ENCODE results near the gene MACROD1. TPM values are rescaled to one million over a fixed set of nuclear protein-coding genes. Genes with fewer than 3 reads are reported as not detected.

MACROD1 gene
- total and polyA plus RNA-seq, 7 experiments from 2014 or later: 5.4 to 16.2 (median 9.7) TPM

DNA sequence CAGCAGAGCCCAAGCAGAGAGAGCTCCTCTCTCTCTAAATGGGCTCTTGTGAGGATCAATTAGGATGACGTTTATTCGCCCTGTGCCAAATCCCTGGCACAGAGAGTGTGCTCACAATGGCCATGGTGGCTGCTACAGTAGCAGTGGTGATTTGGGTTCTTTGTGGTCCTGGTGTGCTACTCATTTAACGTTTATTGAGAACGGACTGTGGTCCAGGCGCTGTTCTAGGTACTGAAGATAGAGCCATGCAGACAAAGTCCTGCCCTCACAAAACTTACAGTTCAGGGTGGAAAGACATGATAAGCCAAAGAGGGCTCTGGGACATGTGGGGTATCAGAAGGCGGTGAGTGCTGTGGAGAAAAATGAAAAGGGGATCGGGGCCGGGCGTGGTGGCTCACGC is 174.4 kb downstream of the MACROD1 start:
- Mint-ChIP-seq H3K27ac (peak overlapping the region in 1 of 9 donors; percentile 59), H3K27me3 (no peaks in the 10 kb centered on the region), H3K9me3 (no peaks in the 10 kb centered on the region), H3K4me3 (no peak overlapping the region), H3K4me1 (peaks cover 12 to 36% (median 25%) of the 10 kb centered on the region in 7 donors), H3K36me3 (peaks cover 5 to 44% (median 11%) of the 10 kb centered on the region in 5 donors)
- ATAC-seq: no peak
- Histone ChIP-seq H3K27me3 (ENCODE audit: control insufficient read depth in 2 of 2, insufficient read depth in 2 of 2, low read length in 2 of 2) (no peaks in the 10 kb centered on the region), H3K4me3 (ENCODE audit: low read length) (no peak overlapping the region), H3K9me3 (ENCODE audit: control insufficient read depth in 2 of 3, low read length in 3 of 3) (no peaks in the 10 kb centered on the region), H3K4me1 (ENCODE audit: control insufficient read depth in 2 of 2, insufficient read depth in 2 of 2, low read length in 2 of 2) (peaks cover 10 to 15% of the 10 kb centered on the region in 2 donors), H3K27ac (ENCODE audit: low read depth, low read length) (no peak overlapping the region), H3K36me3 (ENCODE audit: control insufficient read depth in 2 of 3, insufficient read depth in 3 of 3, low read length in 3 of 3) (peaks cover 3 to 72% (median 8%) of the 10 kb centered on the region in 3 experiments)
- DNase-seq: no peak
- ChIA-PET CTCF (interaction anchor here (2.6 kb wide), 1 partner anchor 10 kb away, joined by 11 read pairs; no protein-coding TSS in a partner anchor), POLR2A (no interaction called here)
- intact Hi-C loops (cut with micrococcal nuclease): no loop called here

DNA sequence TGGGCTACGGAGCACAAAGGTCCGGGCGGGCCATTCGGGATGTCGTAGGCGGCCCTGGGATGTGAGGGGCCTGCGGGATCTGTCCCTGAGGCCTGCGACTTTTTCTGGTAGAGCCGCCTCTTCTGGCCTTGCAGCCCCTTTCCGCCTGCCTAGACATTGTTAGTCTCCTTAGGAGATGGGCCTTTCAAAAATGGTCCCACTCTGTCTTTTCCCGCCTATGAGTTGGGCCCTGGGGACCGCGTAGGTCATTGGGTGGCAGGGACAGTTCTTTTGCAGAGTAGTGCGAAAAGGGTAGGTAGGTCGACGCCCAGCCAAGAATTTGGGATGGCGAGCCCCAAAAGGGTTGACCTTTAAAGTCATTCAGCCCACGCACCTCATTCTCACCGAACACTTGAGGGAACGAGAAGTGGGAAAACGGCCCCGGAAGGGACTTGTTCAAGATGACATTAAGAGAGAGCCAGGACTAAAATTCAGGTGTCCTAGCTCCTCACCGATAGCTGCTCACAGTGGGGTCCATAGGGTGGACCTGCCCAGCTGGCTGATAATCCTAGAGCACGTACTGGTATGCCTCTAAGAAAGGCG is 178.9 kb downstream of the MACROD1 start:
- ChIA-PET CTCF (interaction anchor here (0.6 to 1.2 kb wide), 3 partner anchors 13 to 150 kb away, joined by 3 read pairs; no protein-coding TSS in a partner anchor), POLR2A (interaction anchor here (0.7 to 1.9 kb wide), 4 partner anchors 12 to 1105 kb away, joined by 3 to 16 read pairs (median 4); partner anchors contain the start of gene COX8A)
- Mint-ChIP-seq H3K9me3 (peaks cover 0 to 2% (median 0%) of the 10 kb centered on the region in 11 donors), H3K4me3 (peak overlapping the region; percentile 53 to 91 (median 70)), H3K27ac (peak overlapping the region in 7 of 9 donors; percentile 24 to 66 (median 38)), H3K36me3 (peaks cover 0 to 21% (median 11%) of the 10 kb centered on the region in 5 donors), H3K4me1 (peaks cover 11 to 44% (median 35%) of the 10 kb centered on the region in 7 donors), H3K27me3 (no peaks in the 10 kb centered on the region)
- ATAC-seq (no peak), DNase-seq (no peak)
- H3K4me1 ChIP-seq (ENCODE audit: control insufficient read depth in 2 of 2, insufficient read depth in 2 of 2, low read length in 2 of 2): peaks cover 14 to 20% of the 10 kb centered on the region in 2 donors
- peak overlapping the region; percentile 89 for H3K27ac ChIP-seq (ENCODE audit: low read depth, low read length)
- peak overlapping the region; percentile 100 for H3K4me3 ChIP-seq (ENCODE audit: low read length)
- H3K36me3 ChIP-seq (ENCODE audit: control insufficient read depth in 2 of 3, insufficient read depth in 3 of 3, low read length in 3 of 3): peaks cover 0 to 42% (median 8%) of the 10 kb centered on the region in 3 experiments
- H3K9me3 ChIP-seq (ENCODE audit: control insufficient read depth in 2 of 3, low read length in 3 of 3): no peaks in the 10 kb centered on the region
- no peaks in the 10 kb centered on the region for H3K27me3 ChIP-seq (ENCODE audit: control insufficient read depth in 2 of 2, insufficient read depth in 2 of 2, low read length in 2 of 2)
- intact Hi-C loops (cut with micrococcal nuclease): loop anchor here (1.0 to 5.0 kb wide), 7 partner anchors 13 to 330 kb away; partner anchors contain the start of genes COX8A (in 2 of the 2), MACROD1 (in 1 of the 2), MARK2 (in 1 of the 2) and RTN3 (in 1 of the 2)

DNA sequence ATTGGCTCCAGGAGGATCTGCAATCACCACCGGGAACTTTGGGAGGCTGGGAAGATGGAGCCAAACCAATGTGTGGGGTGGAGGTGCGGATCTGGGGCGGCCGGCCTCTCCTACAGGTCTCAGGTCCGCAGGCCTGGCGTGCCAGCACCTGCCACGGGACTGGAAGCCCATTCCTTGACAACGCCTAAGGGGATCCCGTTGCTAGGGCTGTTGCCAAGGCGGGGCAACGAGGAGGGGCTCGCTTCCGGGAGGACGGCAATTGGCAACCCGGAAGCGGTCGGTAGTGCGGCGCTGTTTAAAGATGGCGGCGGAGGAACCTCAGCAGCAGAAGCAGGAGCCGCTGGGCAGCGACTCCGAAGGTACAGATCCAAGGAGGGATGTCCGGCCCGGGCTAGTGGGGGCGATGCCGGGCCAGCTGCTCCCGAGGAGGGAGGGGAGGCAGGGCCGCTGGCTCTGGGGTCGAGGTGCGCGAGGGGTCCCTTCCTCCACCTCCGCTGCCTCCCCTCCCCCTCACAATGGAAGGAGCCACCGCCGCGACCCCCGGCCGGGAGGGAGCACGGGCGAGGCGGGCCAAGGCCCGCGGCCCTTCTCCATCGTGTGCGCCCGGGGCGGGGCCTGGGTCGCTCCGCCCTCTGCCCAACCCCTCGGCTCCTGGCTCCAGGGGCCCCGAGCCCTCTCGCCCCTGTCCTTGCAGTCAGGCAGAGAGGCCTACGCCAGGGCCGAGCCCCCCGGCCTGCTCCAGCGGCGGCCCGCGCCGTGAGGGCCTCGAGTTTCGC is 179.6 kb downstream of the MACROD1 start, which contains the start of gene OTUB1:
TSS of gene OTUB1 (plus strand) at position 283 of the 776 bp plus-strand sequence. CDS start at position 302, 19 bp downstream.
- Mint-ChIP-seq H3K36me3 (peaks cover 0 to 18% (median 8%) of the 10 kb centered on the region in 5 donors), H3K27me3 (no peaks in the 10 kb centered on the region), H3K9me3 (peaks cover 0 to 2% (median 0%) of the 10 kb centered on the region in 11 donors), H3K4me3 (peak within 1 kb of the TSS; percentile 91 to 99 (median 97)), H3K4me1 (peaks cover 11 to 40% (median 35%) of the 10 kb centered on the region in 7 donors), H3K27ac (peak within 1 kb of the TSS; percentile 95 to 99 (median 98))
- intact Hi-C loops (cut with micrococcal nuclease): loop anchor here (1.0 to 5.0 kb wide), 7 partner anchors 12 to 330 kb away; partner anchors contain the start of genes COX8A (in 2 of the 2), MACROD1 (in 1 of the 2), MARK2 (in 1 of the 2) and RTN3 (in 1 of the 2)
- ChIA-PET CTCF (interaction anchor here (1.2 kb wide), 1 partner anchor 14 kb away, joined by 3 read pairs; no protein-coding TSS in a partner anchor), POLR2A (interaction anchor here (0.7 to 1.9 kb wide), 7 partner anchors 9 to 148 kb away, joined by 3 to 16 read pairs (median 4); partner anchors contain the start of gene COX8A)
- H3K9me3 ChIP-seq (ENCODE audit: control insufficient read depth in 2 of 3, low read length in 3 of 3): no peaks in the 10 kb centered on the region
- H3K36me3 ChIP-seq (ENCODE audit: control insufficient read depth in 2 of 3, insufficient read depth in 3 of 3, low read length in 3 of 3): peaks cover 0 to 35% (median 5%) of the 10 kb centered on the region in 3 experiments
- peak; percentile 64 to 86 (median 83) for DNase-seq
- H3K27me3 ChIP-seq (ENCODE audit: control insufficient read depth in 2 of 2, insufficient read depth in 2 of 2, low read length in 2 of 2): no peaks in the 10 kb centered on the region
- peaks cover 14 to 20% of the 10 kb centered on the region in 2 donors for H3K4me1 ChIP-seq (ENCODE audit: control insufficient read depth in 2 of 2, insufficient read depth in 2 of 2, low read length in 2 of 2)
- peak; percentile 94 for ATAC-seq
- H3K4me3 ChIP-seq (ENCODE audit: low read length): peak within 1 kb of the TSS; percentile 100
- H3K27ac ChIP-seq (ENCODE audit: low read depth, low read length): peak within 1 kb of the TSS; percentile 89

DNA sequence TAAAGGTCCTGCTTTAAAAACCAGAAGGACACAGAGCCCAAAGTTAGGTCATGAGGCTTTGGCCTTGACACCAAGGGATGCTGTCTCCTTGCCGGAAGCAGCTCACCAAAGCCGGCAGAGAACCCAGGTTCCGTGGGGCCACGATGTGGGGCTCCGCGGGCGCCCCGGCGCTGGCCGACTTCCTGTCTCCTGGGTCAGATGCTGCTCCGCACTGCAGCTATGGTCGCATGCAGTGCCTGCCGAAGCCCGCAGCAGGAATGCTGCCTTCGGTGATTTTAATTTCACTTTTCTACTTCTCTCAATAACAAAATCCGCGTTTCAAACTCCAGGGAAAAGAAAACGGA is 180.1 kb downstream of the MACROD1 start:
- peak overlapping the region; percentile 100 for H3K4me3 ChIP-seq (ENCODE audit: low read length)
- peak overlapping the region; percentile 95 to 99 (median 98) for H3K27ac Mint-ChIP-seq

DNA sequence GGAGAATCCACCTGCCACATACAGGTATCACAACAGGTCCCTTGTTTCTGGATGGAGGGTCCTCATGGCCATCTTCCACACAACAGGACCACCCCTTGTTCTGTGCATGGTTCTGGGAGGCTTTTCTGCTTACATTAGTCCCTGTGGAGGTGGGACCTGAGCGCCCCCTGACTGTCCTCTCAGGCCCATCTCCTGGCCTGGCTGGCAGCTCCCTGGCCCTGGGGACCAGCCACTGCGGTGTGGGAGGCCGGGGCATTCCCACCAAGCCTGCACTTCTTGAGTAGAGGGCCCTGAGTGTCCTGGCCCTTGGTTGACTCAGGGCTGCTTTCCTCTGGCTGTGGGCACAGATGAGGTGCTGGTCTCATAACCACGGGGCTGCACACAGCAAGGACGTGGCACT is 186.5 kb downstream of the MACROD1 start:
- DNase-seq: no peak
- POLR2A ChIA-PET: no interaction called here
- no peaks in the 10 kb centered on the region for H3K9me3 ChIP-seq (ENCODE audit: control insufficient read depth in 2 of 3, low read length in 3 of 3)

More for the DNA sequence above, 180.1 kb downstream of the MACROD1 start:
- H3K27me3 Mint-ChIP-seq: no peaks in the 10 kb centered on the region
- H3K36me3 ChIP-seq (ENCODE audit: control insufficient read depth in 2 of 3, insufficient read depth in 3 of 3, low read length in 3 of 3): peaks cover 0 to 29% (median 0%) of the 10 kb centered on the region in 3 experiments
- H3K4me3 Mint-ChIP-seq: peak overlapping the region; percentile 91 to 99 (median 97)
- peak; percentile 87 for ATAC-seq
- intact Hi-C loops (cut with micrococcal nuclease): loop anchor here (1.0 to 5.0 kb wide), 7 partner anchors 11 to 331 kb away; partner anchors contain the start of genes COX8A (in 2 of the 2), MACROD1 (in 1 of the 2), MARK2 (in 1 of the 2) and RTN3 (in 1 of the 2)
- ChIA-PET CTCF (no interaction called here), POLR2A (interaction anchor here (0.7 to 1.9 kb wide), 7 partner anchors 9 to 146 kb away, joined by 3 to 16 read pairs (median 3); partner anchors contain the start of gene COX8A)
- peak overlapping the region; percentile 89 for H3K27ac ChIP-seq (ENCODE audit: low read depth, low read length)
- peaks cover 0 to 2% (median 0%) of the 10 kb centered on the region in 11 donors for H3K9me3 Mint-ChIP-seq
- H3K27me3 ChIP-seq (ENCODE audit: control insufficient read depth in 2 of 2, insufficient read depth in 2 of 2, low read length in 2 of 2): no peaks in the 10 kb centered on the region
- no peaks in the 10 kb centered on the region for H3K9me3 ChIP-seq (ENCODE audit: control insufficient read depth in 2 of 3, low read length in 3 of 3)
- DNase-seq: peak; percentile 40 to 74 (median 70)
- H3K36me3 Mint-ChIP-seq: peaks cover 0 to 17% (median 8%) of the 10 kb centered on the region in 5 donors
- H3K4me1 ChIP-seq (ENCODE audit: control insufficient read depth in 2 of 2, insufficient read depth in 2 of 2, low read length in 2 of 2): peaks cover 14 to 20% of the 10 kb centered on the region in 2 donors
- H3K4me1 Mint-ChIP-seq: peaks cover 11 to 40% (median 32%) of the 10 kb centered on the region in 7 donors

More for the DNA sequence above, 186.5 kb downstream of the MACROD1 start:
- peaks cover 0 to 12% (median 0%) of the 10 kb centered on the region in 5 donors for H3K36me3 Mint-ChIP-seq
- Histone ChIP-seq H3K27me3 (ENCODE audit: control insufficient read depth in 2 of 2, insufficient read depth in 2 of 2, low read length in 2 of 2) (no peaks in the 10 kb centered on the region), H3K36me3 (ENCODE audit: control insufficient read depth in 2 of 3, insufficient read depth in 3 of 3, low read length in 3 of 3) (peaks cover 0 to 21% (median 0%) of the 10 kb centered on the region in 3 experiments), H3K4me1 (ENCODE audit: control insufficient read depth in 2 of 2, insufficient read depth in 2 of 2, low read length in 2 of 2) (peaks cover 9 to 10% of the 10 kb centered on the region in 2 donors), H3K27ac (ENCODE audit: low read depth, low read length) (no peak overlapping the region), H3K4me3 (ENCODE audit: low read length) (no peak overlapping the region)
- CTCF ChIA-PET: no interaction called here
- H3K4me3 Mint-ChIP-seq: no peak overlapping the region
- no peaks in the 10 kb centered on the region for H3K27me3 Mint-ChIP-seq
- intact Hi-C loops (cut with micrococcal nuclease): loop anchor here in 1 of 2 donors (10.0 kb wide), 1 partner anchor 215 kb away; the partner anchor contains the start of gene ZFTA
- ATAC-seq: no peak
- H3K27ac Mint-ChIP-seq: peak overlapping the region in 1 of 9 donors; percentile 48
- H3K4me1 Mint-ChIP-seq: peaks cover 12 to 27% (median 20%) of the 10 kb centered on the region in 7 donors
- no peaks in the 10 kb centered on the region for H3K9me3 Mint-ChIP-seq
